Left lobe of liver (tissue), 2 donors: ENCODE measurements around the gene PIP5K1B. TPM values are rescaled to one million over a fixed set of nuclear protein-coding genes. Genes with fewer than 3 reads are reported as not detected.

Source experiments
- ATAC-seq: fragments of 200-7000 bp; cut with Tn5 transposase; one replicate; pipeline ENCODE4 v1.9.1; 2020; ENCODE audit warnings: mild to moderate bottlenecking, moderate library complexity
- DNase-seq: peaks from one replicate; pipeline ENCODE4 v3.0.0-alpha.2; 2020; ENCODE audit warnings: low spot score
- total RNA-seq: library from RNA; stranded (reverse); gene quantifications from one replicate; pipeline ENCODE4 v1.2.1, GENCODE V29; 2021
- donor health status: DM: no; HTN: no; CAD: no; lungs with moderate emphysema.
- donor health status: DM: no; HTN: yes; CAD: no.

PIP5K1B gene
- total RNA-seq, 1 donor from 2014 or later, result 0.30 TPM

GRCh38 chr9:68733021-68733405 lies 28.0 kb downstream of the PIP5K1B start:
- DNase-seq, result no peak
- ATAC-seq, result no peak

- no peak for ATAC-seq
- no peak for DNase-seq
Observed at GRCh38 chr9:68738358-68738757, 33.3 kb downstream of the PIP5K1B start.

DNA sequence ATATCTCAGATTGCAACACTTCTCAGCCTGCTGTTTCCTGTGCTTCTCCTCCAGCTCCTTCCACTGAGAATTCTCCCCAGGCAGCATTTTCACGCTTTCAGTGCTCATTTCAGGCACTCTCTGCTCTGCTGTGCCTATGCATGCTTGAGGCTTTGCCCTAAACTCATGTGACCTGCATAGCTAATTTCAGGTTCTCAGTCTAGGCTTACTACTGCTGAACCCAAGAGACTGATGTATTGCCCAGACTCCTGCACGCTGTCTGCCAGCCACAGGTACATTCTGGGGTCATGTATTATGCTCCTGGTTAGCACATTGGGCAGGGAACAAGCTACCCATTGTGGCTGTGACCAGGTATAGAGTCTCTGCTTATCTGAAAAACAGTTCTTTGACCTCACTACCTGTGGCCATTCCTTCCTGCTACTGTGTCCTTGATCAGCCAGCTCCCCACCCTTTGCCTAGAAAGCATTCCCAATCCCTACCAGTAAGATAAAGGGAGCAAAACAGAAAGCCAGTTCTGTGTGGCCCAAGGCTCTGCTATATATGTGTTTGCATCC lies 34.7 kb downstream of the PIP5K1B start:
- no peak for DNase-seq
- ATAC-seq, result no peak

DNA sequence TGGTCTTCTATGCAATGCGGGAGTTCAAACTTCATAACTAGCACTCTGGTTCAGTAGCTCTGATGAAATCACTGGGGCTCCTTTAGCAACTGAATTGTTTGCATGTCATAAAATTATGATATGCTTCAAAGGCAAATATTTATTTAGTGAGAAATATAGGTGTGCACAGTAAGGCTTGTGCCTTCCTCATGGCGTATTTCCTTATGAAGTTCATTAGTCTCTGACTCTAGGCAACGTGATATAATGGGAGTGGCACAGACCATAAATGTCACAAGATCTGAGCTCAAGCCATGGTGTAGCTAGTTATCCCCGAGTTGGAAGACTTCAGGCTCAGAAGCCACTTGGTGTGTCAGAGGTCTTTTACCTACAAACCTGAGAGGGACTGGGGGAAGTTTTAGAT lies 35.5 kb downstream of the PIP5K1B start:
- ATAC-seq (no peak), DNase-seq (no peak)

DNA sequence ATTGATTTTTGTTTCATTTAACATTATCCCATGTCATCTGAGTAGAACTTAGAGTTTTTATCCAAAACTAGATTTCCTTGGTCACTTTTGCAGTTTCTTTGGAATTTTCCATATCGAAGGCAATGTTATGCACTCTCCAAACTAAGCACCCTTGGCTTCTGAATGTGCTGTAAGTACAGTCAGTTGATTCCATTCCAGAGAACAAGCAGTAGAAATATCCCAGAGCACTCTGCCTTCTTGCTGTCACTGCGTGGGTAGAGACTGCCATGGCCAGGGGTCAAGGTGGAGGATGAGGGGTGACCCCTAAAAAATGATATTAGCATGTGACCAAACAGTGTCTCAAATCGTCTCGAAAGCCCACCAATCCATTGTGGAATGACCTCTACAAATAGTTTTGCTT lies 36.2 kb downstream of the PIP5K1B start:
- ATAC-seq (no peak), DNase-seq (no peak)

- no peak for ATAC-seq
- DNase-seq, result no peak
Observed at GRCh38 chr9:68741704-68742332, 36.8 kb downstream of the PIP5K1B start.

DNA sequence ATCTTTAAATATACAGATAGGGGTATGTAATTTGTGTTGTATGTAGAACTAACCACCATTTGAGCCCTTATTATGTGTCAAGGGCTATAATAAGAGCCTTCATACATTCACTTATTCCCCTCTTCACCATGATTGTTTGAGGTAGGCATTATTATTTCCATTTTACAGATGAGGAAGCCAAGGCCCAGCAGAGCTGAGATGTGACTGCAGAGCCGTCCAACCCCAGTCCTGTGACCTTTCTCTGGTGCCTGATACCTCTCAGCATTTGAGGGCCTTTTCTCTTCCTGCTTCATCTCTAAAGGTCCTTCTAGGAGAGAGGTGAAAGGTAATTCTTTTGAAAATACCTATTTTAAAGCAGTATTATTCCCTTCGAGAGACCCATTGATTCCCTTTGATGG lies 37.3 kb downstream of the PIP5K1B start:
- ATAC-seq (no peak), DNase-seq (no peak)

DNA sequence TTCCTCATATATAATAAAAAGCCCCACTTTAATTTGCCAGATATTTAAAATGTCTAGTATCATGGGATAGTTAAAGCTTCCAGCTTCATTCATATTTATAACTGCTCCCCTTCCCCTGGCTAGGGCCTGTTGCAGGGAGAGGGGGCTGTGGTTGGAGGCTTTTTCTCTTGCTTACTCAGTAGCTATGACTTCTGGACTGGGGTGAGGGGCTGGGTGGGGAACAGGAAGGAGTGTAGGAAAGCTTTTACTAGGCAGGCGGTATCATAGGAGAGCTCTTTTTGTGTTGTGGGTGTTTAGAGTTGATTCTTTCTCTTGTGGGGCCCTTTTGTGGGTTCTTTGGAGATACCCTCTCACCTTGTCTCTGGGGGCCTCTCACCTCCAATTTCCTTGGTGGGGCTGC lies 39.4 kb downstream of the PIP5K1B start:
- no peak for DNase-seq
- no peak for ATAC-seq

- ATAC-seq (no peak), DNase-seq (no peak)
Observed at GRCh38 chr9:68746525-68746924, 41.5 kb downstream of the PIP5K1B start.

DNA sequence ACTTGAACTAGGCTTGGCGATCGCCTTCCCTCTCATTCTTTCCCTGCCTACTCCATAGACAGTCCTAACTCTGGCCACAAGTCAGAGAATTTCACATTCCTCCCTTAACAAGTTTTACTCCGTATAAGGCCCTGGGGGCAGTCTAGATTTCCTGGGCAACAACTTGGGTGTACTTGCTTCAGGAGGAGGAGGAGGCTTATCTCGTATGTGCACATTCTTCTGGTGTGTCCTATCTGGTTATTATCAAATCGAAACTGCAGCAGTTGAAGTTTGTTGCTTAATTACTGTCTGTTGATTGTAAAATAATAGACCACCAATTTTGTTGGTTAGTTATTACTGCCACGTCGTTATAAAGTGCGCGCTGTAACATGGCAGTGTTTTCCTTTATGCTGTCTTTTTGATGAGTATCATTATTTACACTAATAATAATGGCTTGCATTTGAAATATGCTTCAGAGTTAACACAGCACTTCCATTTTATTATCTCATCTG lies 42.0 kb downstream of the PIP5K1B start:
- DNase-seq, result no peak
- no peak for ATAC-seq

- ATAC-seq (no peak), DNase-seq (no peak)
Observed at GRCh38 chr9:68749135-68749534, 44.1 kb downstream of the PIP5K1B start.

DNA sequence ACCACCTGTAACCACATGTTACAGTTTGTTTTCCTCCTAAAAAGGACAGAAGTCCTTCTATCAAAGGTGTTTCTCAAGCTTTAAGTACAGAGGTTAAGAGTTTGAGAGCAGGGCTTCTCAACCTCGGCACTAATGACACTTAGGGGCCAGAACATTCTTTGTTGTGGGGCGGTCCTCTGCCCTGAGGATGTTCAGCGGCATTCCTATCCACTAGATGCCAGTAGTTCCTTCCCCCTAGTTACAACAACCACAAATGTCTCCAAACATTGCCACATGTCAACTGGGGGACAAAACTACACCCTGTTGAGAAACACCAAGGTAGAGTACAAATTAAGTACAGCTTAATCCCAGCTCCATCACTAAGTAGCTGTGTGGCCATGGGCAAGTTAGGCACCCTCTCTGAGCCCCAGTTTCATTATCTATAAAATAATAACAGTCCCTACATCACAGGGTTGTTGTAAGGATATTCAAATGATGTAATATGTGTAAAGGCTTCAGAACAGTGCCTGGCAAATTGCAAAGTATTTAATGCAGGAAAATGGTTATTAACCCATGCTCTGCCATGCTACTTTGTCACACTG lies 44.6 kb downstream of the PIP5K1B start:
- ATAC-seq (no peak), DNase-seq (no peak)

GRCh38 chr9:68750255-68750654 lies 45.2 kb downstream of the PIP5K1B start:
- ATAC-seq (no peak), DNase-seq (no peak)

GRCh38 chr9:68750786-68751185 lies 45.7 kb downstream of the PIP5K1B start:
- no peak for DNase-seq
- no peak for ATAC-seq

DNA sequence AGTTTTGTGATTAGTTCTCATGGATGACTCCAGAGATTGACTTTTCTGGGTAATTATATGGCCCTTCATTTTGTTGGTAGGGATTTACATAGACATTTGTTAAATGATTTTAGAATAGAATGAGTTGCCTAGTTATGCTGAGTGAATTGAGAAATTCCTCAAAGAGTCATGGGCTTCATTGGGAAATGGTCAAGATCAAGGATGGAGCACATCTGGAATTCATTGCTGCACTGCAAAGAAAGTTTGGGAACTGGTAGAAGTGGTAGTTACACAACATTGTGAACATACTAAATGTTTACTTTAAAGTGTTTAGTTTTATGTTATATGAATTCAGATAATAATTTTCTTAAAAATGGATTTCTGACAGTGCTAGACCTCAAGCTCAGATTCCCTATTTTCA lies 46.5 kb downstream of the PIP5K1B start:
- no peak for DNase-seq
- no peak for ATAC-seq

DNA sequence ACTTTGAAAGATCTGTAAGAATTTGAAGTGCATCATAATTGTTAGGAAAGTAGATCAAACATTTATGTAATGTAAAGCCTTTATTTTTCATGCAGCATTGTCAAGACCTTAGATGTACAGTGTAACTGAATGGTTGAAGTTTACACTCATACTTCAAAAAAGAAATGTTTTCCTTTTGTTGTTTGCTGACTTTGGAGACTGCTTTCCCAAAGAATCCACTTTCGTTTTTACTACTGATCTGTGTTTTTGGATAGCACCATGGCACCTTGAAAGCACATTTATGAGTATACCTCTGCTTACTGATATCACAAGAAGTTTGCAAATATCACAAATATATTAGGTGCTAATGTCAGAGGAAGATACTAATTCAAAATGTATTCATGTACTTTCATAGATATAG lies 50.0 kb downstream of the PIP5K1B start:
- ATAC-seq (no peak), DNase-seq (no peak)

DNA sequence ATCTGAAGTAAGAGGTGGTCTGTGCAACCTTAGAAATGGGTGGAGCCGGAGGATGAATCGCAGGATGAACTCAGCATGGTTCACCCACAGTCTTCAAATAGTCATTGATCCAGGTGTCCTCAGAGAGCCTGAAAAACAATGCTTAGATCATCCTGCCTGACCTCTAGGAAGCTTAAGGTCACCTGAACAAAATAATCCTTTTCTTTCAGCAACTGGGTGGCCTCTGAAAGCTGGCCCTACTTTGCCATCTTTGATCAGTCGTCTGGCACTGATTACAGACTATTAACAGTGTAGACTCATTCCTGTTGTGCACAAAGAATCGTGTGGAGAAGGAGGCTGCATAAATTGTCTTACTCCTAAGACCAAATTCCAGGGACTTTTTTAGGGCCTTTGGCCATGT lies 50.7 kb downstream of the PIP5K1B start:
- no peak for DNase-seq
- no peak for ATAC-seq

DNA sequence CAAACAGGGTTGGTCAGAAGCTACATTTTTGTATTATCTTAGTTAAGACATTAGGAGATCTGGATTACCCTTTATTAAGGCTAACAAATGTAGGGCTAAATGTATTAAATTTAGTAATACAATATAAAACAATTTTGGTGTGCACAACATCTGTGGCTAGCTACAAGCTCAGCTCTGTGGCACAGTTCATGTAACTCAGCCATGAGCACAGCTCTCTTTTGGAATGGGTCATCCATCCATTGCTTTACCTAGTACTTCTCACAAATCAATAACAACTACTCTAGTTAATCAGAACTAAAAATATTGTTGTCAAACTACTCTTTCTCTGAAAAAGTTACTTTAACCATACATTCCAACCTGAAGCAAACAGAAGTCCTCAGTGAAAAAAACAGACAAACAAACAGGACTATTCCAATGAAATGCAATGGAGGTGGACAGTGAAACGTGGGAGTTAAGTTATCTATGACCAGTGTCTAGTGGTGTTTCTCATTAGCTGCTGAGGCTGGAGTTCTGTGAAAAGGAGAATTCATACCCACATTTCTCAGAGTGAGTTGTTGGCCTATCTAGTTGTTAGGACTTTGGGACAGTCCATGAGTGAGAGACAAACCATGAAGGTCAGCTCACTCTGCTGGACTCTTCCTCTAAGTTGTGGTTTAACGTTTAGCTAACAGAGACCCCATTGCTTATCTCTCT lies 55.1 kb downstream of the PIP5K1B start:
- DNase-seq (no peak), ATAC-seq (no peak)

- no peak for ATAC-seq
- no peak for DNase-seq
Observed at GRCh38 chr9:68760674-68761333, 55.8 kb downstream of the PIP5K1B start.

- ATAC-seq, result no peak
- no peak for DNase-seq
Observed at GRCh38 chr9:68762570-68762969, 57.5 kb downstream of the PIP5K1B start.

- DNase-seq (no peak), ATAC-seq (no peak)
Observed at GRCh38 chr9:68763104-68763503, 58.1 kb downstream of the PIP5K1B start.

GRCh38 chr9:68768619-68769018 lies 63.6 kb downstream of the PIP5K1B start:
- DNase-seq (no peak), ATAC-seq (no peak)
